HepG2 (cell line): ENCODE measurements around the gene SARS2. TPM values are rescaled to one million over a fixed set of nuclear protein-coding genes. Genes with fewer than 3 reads are reported as not detected.

ENCODE experiments used
- CBX5 ChIP-seq: sonication (generic); formaldehyde crosslinking; IDR thresholded peaks from 2 replicates; pipeline ENCODE4 v1.4.0; 2020; ENCODE audit warnings: missing genetic modification reagents, borderline replicate concordance
- CEBPB ChIP-seq: IDR thresholded peaks from 2 replicates; pipeline ENCODE4 v1.6.1; 2011; ENCODE audit warnings: low read depth, low read length, improper control_type of control experiment, borderline replicate concordance
- NONO ChIP-seq, 2 experiments: fragments of 450-650 bp in 1 of 2; sonication (generic) in 1 of 2; formaldehyde crosslinking in 1 of 2; IDR thresholded peaks in 1 of 2; conservative IDR thresholded peaks in 1 of 2; 2 replicates each; pipeline versions ENCODE4 v1.6.1 to v1.8.0; 2017 to 2022; ENCODE audit warnings: mild to moderate bottlenecking in 1 of 2, missing genetic modification reagents in 1 of 2, moderate library complexity in 1 of 2
- PAWR ChIP-seq: sonication (generic); formaldehyde crosslinking; IDR thresholded peaks from 2 replicates; pipeline ENCODE4 v1.4.0; 2020; ENCODE audit warnings: missing genetic modification reagents, mild to moderate bottlenecking, borderline replicate concordance
- RBM22 ChIP-seq: fragments of 200-400 bp; formaldehyde crosslinking; optimal IDR thresholded peaks from 2 replicates; pipeline ENCODE3; 2017; ENCODE audit warnings: mild to moderate bottlenecking, low read length, moderate library complexity
- REXO4 ChIP-seq: sonication (generic); formaldehyde crosslinking; IDR thresholded peaks from 2 replicates; pipeline ENCODE4 v1.8.0; 2022; ENCODE audit warnings: missing genetic modification reagents, mild to moderate bottlenecking, borderline replicate concordance
- SKIL ChIP-seq: sonication (generic); formaldehyde crosslinking; IDR thresholded peaks from 2 replicates; pipeline ENCODE4 v1.8.0; 2022; ENCODE audit warnings: missing genetic modification reagents, mild to moderate bottlenecking, moderate library complexity, borderline replicate concordance
- SP4 ChIP-seq: sonication (generic); formaldehyde crosslinking; IDR thresholded peaks from 2 replicates; pipeline ENCODE4 v1.8.1; 2023; ENCODE audit warnings: mild to moderate bottlenecking, missing genetic modification reagents
- STAG1 ChIP-seq: sonication (generic); formaldehyde crosslinking; IDR thresholded peaks from 2 replicates; pipeline ENCODE4 v1.4.0; 2020; ENCODE audit warnings: missing genetic modification reagents
- ZBTB7B ChIP-seq: sonication (generic); formaldehyde crosslinking; IDR thresholded peaks from 2 replicates; pipeline ENCODE4 v1.4.0; 2020; ENCODE audit warnings: missing genetic modification reagents
- ZMAT3 ChIP-seq: sonication (generic); formaldehyde crosslinking; conservative IDR thresholded peaks from 2 replicates; pipeline ENCODE4 v1.7.0; 2021; ENCODE audit warnings: missing genetic modification reagents
- ZNF605 ChIP-seq: sonication (generic); formaldehyde crosslinking; IDR thresholded peaks from 2 replicates; pipeline ENCODE4 v1.8.0; 2022; ENCODE audit warnings: mild to moderate bottlenecking, missing genetic modification reagents
- ZNF713 ChIP-seq: sonication (generic); formaldehyde crosslinking; IDR thresholded peaks from 2 replicates; pipeline ENCODE4 v1.4.0; 2020; ENCODE audit warnings: mild to moderate bottlenecking, missing genetic modification reagents
- ZNF768 ChIP-seq: sonication (generic); formaldehyde crosslinking; IDR thresholded peaks from 2 replicates; pipeline ENCODE4 v1.4.0; 2020; ENCODE audit warnings: missing genetic modification reagents
- ZNF83 ChIP-seq: sonication (generic); formaldehyde crosslinking; IDR thresholded peaks from 2 replicates; pipeline ENCODE4 v1.4.0; 2020; ENCODE audit warnings: missing genetic modification reagents, mild to moderate bottlenecking, borderline replicate concordance
- polyA plus RNA-seq, 8 experiments: library from polyadenylated mRNA; depleted of rRNA in 3 of 8; stranded (reverse) in 7 of 8; unstranded in 1 of 8; fragments of >200 nt; fragmentation: Illumina TruSeq in 4 of 8; extraction: Trizol in 4 of 8; gene quantifications; 2 replicates each; pipeline versions ENCODE4 v1.2.1 to v1.2.3, GENCODE V29; 2011 to 2016; ENCODE audit warnings: low read depth in 4 of 8, missing spikeins in 1 of 8, mixed read lengths in 1 of 8; ENCODE audit not compliant: insufficient read depth in 1 of 8
- total RNA-seq, 5 experiments: library from RNA; depleted of rRNA; stranded (reverse); fragments of >200 nt; fragmentation: Illumina TruSeq; extraction: Trizol; gene quantifications; 2 replicates each; pipeline ENCODE4 v1.2.3, GENCODE V29; 2016; ENCODE audit warnings: low read depth in 1 of 5
- TF ChIP-seq, protein P1 (sequence below): sonication (generic); formaldehyde crosslinking; IDR thresholded peaks from 2 replicates; pipeline ENCODE4 v1.4.0; 2020; ENCODE audit warnings: missing genetic modification reagents, borderline replicate concordance
- TF ChIP-seq, protein P2 (sequence below): sonication (generic); formaldehyde crosslinking; IDR thresholded peaks from 2 replicates; pipeline ENCODE4 v1.5.0; 2020; ENCODE audit warnings: mild to moderate bottlenecking, missing genetic modification reagents
- TF ChIP-seq, protein P3 (sequence below): sonication (generic); formaldehyde crosslinking; IDR thresholded peaks from 2 replicates; pipeline ENCODE4 v1.8.0; 2022; ENCODE audit warnings: missing genetic modification reagents, mild to moderate bottlenecking, inconsistent platforms, borderline replicate concordance

Gene SARS2
- total and polyA plus RNA-seq, 2 of the 13 experiments (the other 11 are each of a cell fraction or from before 2014, with no cell fraction given), result 40.0 to 48.6 TPM

- no peak for TF ChIP-seq PAWR (CRISPR knock-in tag)
- no peak for TF ChIP-seq ZMAT3
- TF ChIP-seq STAG1 (CRISPR knock-in tag), result peak; percentile 57
- TF ChIP-seq, protein P1, sequence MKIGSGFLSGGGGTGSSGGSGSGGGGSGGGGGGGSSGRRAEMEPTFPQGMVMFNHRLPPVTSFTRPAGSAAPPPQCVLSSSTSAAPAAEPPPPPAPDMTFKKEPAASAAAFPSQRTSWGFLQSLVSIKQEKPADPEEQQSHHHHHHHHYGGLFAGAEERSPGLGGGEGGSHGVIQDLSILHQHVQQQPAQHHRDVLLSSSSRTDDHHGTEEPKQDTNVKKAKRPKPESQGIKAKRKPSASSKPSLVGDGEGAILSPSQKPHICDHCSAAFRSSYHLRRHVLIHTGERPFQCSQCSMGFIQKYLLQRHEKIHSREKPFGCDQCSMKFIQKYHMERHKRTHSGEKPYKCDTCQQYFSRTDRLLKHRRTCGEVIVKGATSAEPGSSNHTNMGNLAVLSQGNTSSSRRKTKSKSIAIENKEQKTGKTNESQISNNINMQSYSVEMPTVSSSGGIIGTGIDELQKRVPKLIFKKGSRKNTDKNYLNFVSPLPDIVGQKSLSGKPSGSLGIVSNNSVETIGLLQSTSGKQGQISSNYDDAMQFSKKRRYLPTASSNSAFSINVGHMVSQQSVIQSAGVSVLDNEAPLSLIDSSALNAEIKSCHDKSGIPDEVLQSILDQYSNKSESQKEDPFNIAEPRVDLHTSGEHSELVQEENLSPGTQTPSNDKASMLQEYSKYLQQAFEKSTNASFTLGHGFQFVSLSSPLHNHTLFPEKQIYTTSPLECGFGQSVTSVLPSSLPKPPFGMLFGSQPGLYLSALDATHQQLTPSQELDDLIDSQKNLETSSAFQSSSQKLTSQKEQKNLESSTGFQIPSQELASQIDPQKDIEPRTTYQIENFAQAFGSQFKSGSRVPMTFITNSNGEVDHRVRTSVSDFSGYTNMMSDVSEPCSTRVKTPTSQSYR, result no peak
- TF ChIP-seq REXO4 (CRISPR knock-in tag), result no peak
- no peak for TF ChIP-seq SP4 (CRISPR knock-in tag)
- TF ChIP-seq SKIL (CRISPR knock-in tag), result no peak
- no peak for TF ChIP-seq CBX5 (CRISPR knock-in tag)
- no peak for TF ChIP-seq ZNF713 (CRISPR knock-in tag)
- TF ChIP-seq, protein P2, sequence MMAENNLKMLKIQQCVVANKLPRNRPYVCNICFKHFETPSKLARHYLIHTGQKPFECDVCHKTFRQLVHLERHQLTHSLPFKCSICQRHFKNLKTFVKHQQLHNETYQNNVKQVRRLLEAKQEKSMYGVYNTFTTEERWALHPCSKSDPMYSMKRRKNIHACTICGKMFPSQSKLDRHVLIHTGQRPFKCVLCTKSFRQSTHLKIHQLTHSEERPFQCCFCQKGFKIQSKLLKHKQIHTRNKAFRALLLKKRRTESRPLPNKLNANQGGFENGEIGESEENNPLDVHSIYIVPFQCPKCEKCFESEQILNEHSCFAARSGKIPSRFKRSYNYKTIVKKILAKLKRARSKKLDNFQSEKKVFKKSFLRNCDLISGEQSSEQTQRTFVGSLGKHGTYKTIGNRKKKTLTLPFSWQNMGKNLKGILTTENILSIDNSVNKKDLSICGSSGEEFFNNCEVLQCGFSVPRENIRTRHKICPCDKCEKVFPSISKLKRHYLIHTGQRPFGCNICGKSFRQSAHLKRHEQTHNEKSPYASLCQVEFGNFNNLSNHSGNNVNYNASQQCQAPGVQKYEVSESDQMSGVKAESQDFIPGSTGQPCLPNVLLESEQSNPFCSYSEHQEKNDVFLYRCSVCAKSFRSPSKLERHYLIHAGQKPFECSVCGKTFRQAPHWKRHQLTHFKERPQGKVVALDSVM (CRISPR knock-in tag), result peak; percentile 66; the same call in 1 of the 2 replicates
- no peak for TF ChIP-seq NONO (IDR thresholded peaks at IDR 0.05)
- TF ChIP-seq NONO (CRISPR knock-in tag; conservative IDR thresholded peaks at IDR 0.05), result peak; percentile 25; the same call in 1 of the 2 replicates
- TF ChIP-seq RBM22, result peak; percentile 88
- no peak for TF ChIP-seq CEBPB
- TF ChIP-seq ZNF768 (CRISPR knock-in tag), result peak; percentile 30; the same call in 1 of the 2 replicates
- no peak for TF ChIP-seq ZNF605 (CRISPR knock-in tag)
- peak; percentile 36; the same call in 1 of the 2 replicates for TF ChIP-seq ZBTB7B (CRISPR knock-in tag)
- TF ChIP-seq ZNF83 (CRISPR knock-in tag), result no peak
- TF ChIP-seq, protein P3, sequence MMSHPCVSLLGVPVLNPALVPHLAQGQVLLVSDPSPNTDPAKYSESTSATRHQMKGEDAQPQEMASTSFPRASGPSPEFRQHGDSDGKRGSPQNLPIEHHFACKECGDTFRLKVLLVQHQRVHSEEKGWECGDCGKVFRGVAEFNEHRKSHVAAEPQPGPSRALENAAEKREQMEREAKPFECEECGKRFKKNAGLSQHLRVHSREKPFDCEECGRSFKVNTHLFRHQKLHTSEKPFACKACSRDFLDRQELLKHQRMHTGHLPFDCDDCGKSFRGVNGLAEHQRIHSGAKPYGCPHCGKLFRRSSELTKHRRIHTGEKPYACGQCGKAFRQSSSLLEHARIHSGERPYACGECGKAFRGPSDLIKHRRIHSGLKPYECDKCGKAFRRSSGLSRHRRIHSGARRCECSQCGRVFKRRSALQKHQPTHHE (CRISPR knock-in tag), result no peak
Observed at GRCh38 chr19:38952395-38953165, 22.0 kb upstream of the SARS2 start (continued).
